ENCODE measurements around the gene AMPD2.

AMPD2 gene

GRCh38 chr1:109592916-109593315 lies 26.7 kb upstream of the AMPD2 start:
- no peaks in the 10 kb centered on the region for H3K27me3 ChIP-seq (ENCODE audit: control insufficient read depth in 2 of 2, insufficient read depth in 2 of 2, low read length in 2 of 2)
- no peak overlapping the region for H3K4me3 ChIP-seq (ENCODE audit: low read length in 2 of 2)
- H3K4me1 ChIP-seq (ENCODE audit: control insufficient read depth in 2 of 2, insufficient read depth in 2 of 2, low read length in 2 of 2), result no peaks in the 10 kb centered on the region
- peaks cover 39 to 45% of the 10 kb centered on the region in 2 donors for H3K36me3 ChIP-seq (ENCODE audit: control insufficient read depth in 2 of 2, insufficient read depth in 2 of 2, low read length in 2 of 2)
- H3K9ac ChIP-seq (ENCODE audit: low read depth in 1 of 2, low read length in 2 of 2), result no peak overlapping the region
- no peaks in the 10 kb centered on the region for H3K9me3 ChIP-seq (ENCODE audit: control insufficient read depth in 2 of 2, low read length in 2 of 2)
- no peak overlapping the region for H3K27ac ChIP-seq (ENCODE audit: low read depth in 2 of 2, low read length in 2 of 2)

- peaks cover 36 to 39% of the 10 kb centered on the region in 2 donors for H3K36me3 ChIP-seq (ENCODE audit: control insufficient read depth in 2 of 2, insufficient read depth in 2 of 2, low read length in 2 of 2)
- H3K4me1 ChIP-seq (ENCODE audit: control insufficient read depth in 2 of 2, insufficient read depth in 2 of 2, low read length in 2 of 2), result no peaks in the 10 kb centered on the region
- no peaks in the 10 kb centered on the region for H3K9me3 ChIP-seq (ENCODE audit: control insufficient read depth in 2 of 2, low read length in 2 of 2)
- H3K4me3 ChIP-seq (ENCODE audit: low read length in 2 of 2), result no peak overlapping the region
- H3K27ac ChIP-seq (ENCODE audit: low read depth in 2 of 2, low read length in 2 of 2), result no peak overlapping the region
- H3K27me3 ChIP-seq (ENCODE audit: control insufficient read depth in 2 of 2, insufficient read depth in 2 of 2, low read length in 2 of 2), result no peaks in the 10 kb centered on the region
- no peak overlapping the region for H3K9ac ChIP-seq (ENCODE audit: low read depth in 1 of 2, low read length in 2 of 2)
These were observed 24.1 kb upstream of the AMPD2 start for GRCh38 chr1:109595531-109595930.

- H3K27me3 ChIP-seq (ENCODE audit: control insufficient read depth in 2 of 2, insufficient read depth in 2 of 2, low read length in 2 of 2), result no peaks in the 10 kb centered on the region
- no peak overlapping the region for H3K4me3 ChIP-seq (ENCODE audit: low read length in 2 of 2)
- no peak overlapping the region for H3K9ac ChIP-seq (ENCODE audit: low read depth in 1 of 2, low read length in 2 of 2)
- no peaks in the 10 kb centered on the region for H3K4me1 ChIP-seq (ENCODE audit: control insufficient read depth in 2 of 2, insufficient read depth in 2 of 2, low read length in 2 of 2)
- H3K9me3 ChIP-seq (ENCODE audit: control insufficient read depth in 2 of 2, low read length in 2 of 2), result no peaks in the 10 kb centered on the region
- H3K27ac ChIP-seq (ENCODE audit: low read depth in 2 of 2, low read length in 2 of 2), result no peak overlapping the region
- peaks cover 20 to 25% of the 10 kb centered on the region in 2 donors for H3K36me3 ChIP-seq (ENCODE audit: control insufficient read depth in 2 of 2, insufficient read depth in 2 of 2, low read length in 2 of 2)
These were observed 21.5 kb upstream of the AMPD2 start for GRCh38 chr1:109598156-109598555.

GRCh38 chr1:109598655-109599054 lies 21.0 kb upstream of the AMPD2 start:
- no peak overlapping the region for H3K9ac ChIP-seq (ENCODE audit: low read depth in 1 of 2, low read length in 2 of 2)
- no peak overlapping the region for H3K4me3 ChIP-seq (ENCODE audit: low read length in 2 of 2)
- no peaks in the 10 kb centered on the region for H3K27me3 ChIP-seq (ENCODE audit: control insufficient read depth in 2 of 2, insufficient read depth in 2 of 2, low read length in 2 of 2)
- H3K9me3 ChIP-seq (ENCODE audit: control insufficient read depth in 2 of 2, low read length in 2 of 2), result no peaks in the 10 kb centered on the region
- peaks cover 15 to 21% of the 10 kb centered on the region in 2 donors for H3K36me3 ChIP-seq (ENCODE audit: control insufficient read depth in 2 of 2, insufficient read depth in 2 of 2, low read length in 2 of 2)
- no peaks in the 10 kb centered on the region for H3K4me1 ChIP-seq (ENCODE audit: control insufficient read depth in 2 of 2, insufficient read depth in 2 of 2, low read length in 2 of 2)
- no peak overlapping the region for H3K27ac ChIP-seq (ENCODE audit: low read depth in 2 of 2, low read length in 2 of 2)

- no peak overlapping the region for H3K4me3 ChIP-seq (ENCODE audit: low read length in 2 of 2)
- H3K4me1 ChIP-seq (ENCODE audit: control insufficient read depth in 2 of 2, insufficient read depth in 2 of 2, low read length in 2 of 2), result no peaks in the 10 kb centered on the region
- no peak overlapping the region for H3K9ac ChIP-seq (ENCODE audit: low read depth in 1 of 2, low read length in 2 of 2)
- H3K27me3 ChIP-seq (ENCODE audit: control insufficient read depth in 2 of 2, insufficient read depth in 2 of 2, low read length in 2 of 2), result no peaks in the 10 kb centered on the region
- no peak overlapping the region for H3K27ac ChIP-seq (ENCODE audit: low read depth in 2 of 2, low read length in 2 of 2)
- peaks cover 0 to 7% of the 10 kb centered on the region in 2 donors for H3K36me3 ChIP-seq (ENCODE audit: control insufficient read depth in 2 of 2, insufficient read depth in 2 of 2, low read length in 2 of 2)
- no peaks in the 10 kb centered on the region for H3K9me3 ChIP-seq (ENCODE audit: control insufficient read depth in 2 of 2, low read length in 2 of 2)
These were observed 16.4 kb upstream of the AMPD2 start for GRCh38 chr1:109603229-109603628.

- Histone ChIP-seq H3K4me3 (ENCODE audit: low read length in 2 of 2) (no peak overlapping the region), H3K27me3 (ENCODE audit: control insufficient read depth in 2 of 2, insufficient read depth in 2 of 2, low read length in 2 of 2) (no peaks in the 10 kb centered on the region), H3K27ac (ENCODE audit: low read depth in 2 of 2, low read length in 2 of 2) (no peak overlapping the region), H3K4me1 (ENCODE audit: control insufficient read depth in 2 of 2, insufficient read depth in 2 of 2, low read length in 2 of 2) (no peaks in the 10 kb centered on the region), H3K36me3 (ENCODE audit: control insufficient read depth in 2 of 2, insufficient read depth in 2 of 2, low read length in 2 of 2) (no peaks in the 10 kb centered on the region), H3K9me3 (ENCODE audit: control insufficient read depth in 2 of 2, low read length in 2 of 2) (no peaks in the 10 kb centered on the region), H3K9ac (ENCODE audit: low read depth in 1 of 2, low read length in 2 of 2) (no peak overlapping the region)
These were observed 14.3 kb upstream of the AMPD2 start for GRCh38 chr1:109605381-109605780.

- Histone ChIP-seq H3K4me1 (ENCODE audit: control insufficient read depth in 2 of 2, insufficient read depth in 2 of 2, low read length in 2 of 2) (no peaks in the 10 kb centered on the region), H3K9ac (ENCODE audit: low read depth in 1 of 2, low read length in 2 of 2) (no peak overlapping the region), H3K27me3 (ENCODE audit: control insufficient read depth in 2 of 2, insufficient read depth in 2 of 2, low read length in 2 of 2) (no peaks in the 10 kb centered on the region), H3K4me3 (ENCODE audit: low read length in 2 of 2) (no peak overlapping the region), H3K36me3 (ENCODE audit: control insufficient read depth in 2 of 2, insufficient read depth in 2 of 2, low read length in 2 of 2) (no peaks in the 10 kb centered on the region), H3K27ac (ENCODE audit: low read depth in 2 of 2, low read length in 2 of 2) (no peak overlapping the region), H3K9me3 (ENCODE audit: control insufficient read depth in 2 of 2, low read length in 2 of 2) (no peaks in the 10 kb centered on the region)
These were observed 9.8 kb upstream of the AMPD2 start for GRCh38 chr1:109609881-109610280.

GRCh38 chr1:109610609-109611307 lies 8.9 kb upstream of the AMPD2 start:
- no peak overlapping the region for H3K27ac ChIP-seq (ENCODE audit: low read depth in 2 of 2, low read length in 2 of 2)
- H3K4me3 ChIP-seq (ENCODE audit: low read length in 2 of 2), result no peak overlapping the region
- H3K36me3 ChIP-seq (ENCODE audit: control insufficient read depth in 2 of 2, insufficient read depth in 2 of 2, low read length in 2 of 2), result no peaks in the 10 kb centered on the region
- H3K9ac ChIP-seq (ENCODE audit: low read depth in 1 of 2, low read length in 2 of 2), result no peak overlapping the region
- H3K9me3 ChIP-seq (ENCODE audit: control insufficient read depth in 2 of 2, low read length in 2 of 2), result no peaks in the 10 kb centered on the region
- H3K27me3 ChIP-seq (ENCODE audit: control insufficient read depth in 2 of 2, insufficient read depth in 2 of 2, low read length in 2 of 2), result no peaks in the 10 kb centered on the region
- no peaks in the 10 kb centered on the region for H3K4me1 ChIP-seq (ENCODE audit: control insufficient read depth in 2 of 2, insufficient read depth in 2 of 2, low read length in 2 of 2)

- no peak overlapping the region for H3K27ac ChIP-seq (ENCODE audit: low read depth in 2 of 2, low read length in 2 of 2)
- no peaks in the 10 kb centered on the region for H3K36me3 ChIP-seq (ENCODE audit: control insufficient read depth in 2 of 2, insufficient read depth in 2 of 2, low read length in 2 of 2)
These were observed 8.2 kb upstream of the AMPD2 start for GRCh38 chr1:109611308-109611990.

GRCh38 chr1:109613361-109614147 lies 6.1 kb upstream of the AMPD2 start:
- peaks cover under 1 to 3% of the 10 kb centered on the region in 2 donors for H3K4me1 ChIP-seq (ENCODE audit: control insufficient read depth in 2 of 2, insufficient read depth in 2 of 2, low read length in 2 of 2)
- no peaks in the 10 kb centered on the region for H3K27me3 ChIP-seq (ENCODE audit: control insufficient read depth in 2 of 2, insufficient read depth in 2 of 2, low read length in 2 of 2)
- H3K36me3 ChIP-seq (ENCODE audit: control insufficient read depth in 2 of 2, insufficient read depth in 2 of 2, low read length in 2 of 2), result no peaks in the 10 kb centered on the region
- no peak overlapping the region for H3K27ac ChIP-seq (ENCODE audit: low read depth in 2 of 2, low read length in 2 of 2)
- no peak overlapping the region for H3K9ac ChIP-seq (ENCODE audit: low read depth in 1 of 2, low read length in 2 of 2)
- no peaks in the 10 kb centered on the region for H3K9me3 ChIP-seq (ENCODE audit: control insufficient read depth in 2 of 2, low read length in 2 of 2)
- H3K4me3 ChIP-seq (ENCODE audit: low read length in 2 of 2), result no peak overlapping the region

More at GRCh38 chr1:109611308-109611990, 8.2 kb upstream of the AMPD2 start:
- no peaks in the 10 kb centered on the region for H3K27me3 ChIP-seq (ENCODE audit: control insufficient read depth in 2 of 2, insufficient read depth in 2 of 2, low read length in 2 of 2)
- H3K4me1 ChIP-seq (ENCODE audit: control insufficient read depth in 2 of 2, insufficient read depth in 2 of 2, low read length in 2 of 2), result no peaks in the 10 kb centered on the region
- H3K9ac ChIP-seq (ENCODE audit: low read depth in 1 of 2, low read length in 2 of 2), result no peak overlapping the region
- H3K9me3 ChIP-seq (ENCODE audit: control insufficient read depth in 2 of 2, low read length in 2 of 2), result no peaks in the 10 kb centered on the region
- H3K4me3 ChIP-seq (ENCODE audit: low read length in 2 of 2), result no peak overlapping the region

All from mucosa of rectum (tissue), 2 donors.